ENCODE measurements around the gene NOL12.

DNA sequence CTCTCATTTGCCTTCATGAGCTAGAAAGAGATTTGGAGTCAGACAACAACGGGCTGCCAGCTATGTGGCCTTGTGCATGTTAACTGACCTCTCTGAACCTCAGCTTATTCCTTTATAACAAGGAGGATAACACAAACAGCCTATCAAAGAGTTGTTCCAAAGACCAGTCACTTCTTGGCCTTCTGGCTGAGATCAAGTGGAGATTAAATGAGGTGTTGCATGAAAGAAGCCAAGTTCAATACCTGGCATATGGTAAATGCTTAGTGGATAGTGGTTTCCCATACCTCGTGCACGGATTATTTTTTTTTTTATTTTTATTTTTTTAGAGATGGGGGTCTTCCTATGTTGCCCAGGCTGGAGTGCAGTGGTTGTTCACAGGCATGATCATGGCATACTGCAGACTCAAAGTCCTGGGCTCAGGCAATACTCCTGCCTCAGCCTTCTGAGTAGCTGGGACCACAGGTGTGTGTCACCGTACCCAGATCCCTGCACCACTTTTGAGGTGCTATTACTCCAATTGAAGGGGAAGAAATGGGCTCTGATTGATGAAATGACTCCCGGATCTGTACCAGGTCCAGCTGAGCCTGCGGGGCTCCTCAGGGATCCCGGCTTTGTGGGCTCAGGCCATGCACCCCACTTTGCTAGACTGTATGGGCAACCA is 5.8 kb upstream of the NOL12 start:
- TF ChIP-seq, protein P1, sequence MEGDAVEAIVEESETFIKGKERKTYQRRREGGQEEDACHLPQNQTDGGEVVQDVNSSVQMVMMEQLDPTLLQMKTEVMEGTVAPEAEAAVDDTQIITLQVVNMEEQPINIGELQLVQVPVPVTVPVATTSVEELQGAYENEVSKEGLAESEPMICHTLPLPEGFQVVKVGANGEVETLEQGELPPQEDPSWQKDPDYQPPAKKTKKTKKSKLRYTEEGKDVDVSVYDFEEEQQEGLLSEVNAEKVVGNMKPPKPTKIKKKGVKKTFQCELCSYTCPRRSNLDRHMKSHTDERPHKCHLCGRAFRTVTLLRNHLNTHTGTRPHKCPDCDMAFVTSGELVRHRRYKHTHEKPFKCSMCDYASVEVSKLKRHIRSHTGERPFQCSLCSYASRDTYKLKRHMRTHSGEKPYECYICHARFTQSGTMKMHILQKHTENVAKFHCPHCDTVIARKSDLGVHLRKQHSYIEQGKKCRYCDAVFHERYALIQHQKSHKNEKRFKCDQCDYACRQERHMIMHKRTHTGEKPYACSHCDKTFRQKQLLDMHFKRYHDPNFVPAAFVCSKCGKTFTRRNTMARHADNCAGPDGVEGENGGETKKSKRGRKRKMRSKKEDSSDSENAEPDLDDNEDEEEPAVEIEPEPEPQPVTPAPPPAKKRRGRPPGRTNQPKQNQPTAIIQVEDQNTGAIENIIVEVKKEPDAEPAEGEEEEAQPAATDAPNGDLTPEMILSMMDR (IDR thresholded peaks at IDR 0.05; ENCODE audit: low read depth, low read length, poor library complexity, severe bottlenecking) = no peak
- no peak for TF ChIP-seq EZH2phosphoT487 (IDR thresholded peaks at IDR 0.05; ENCODE audit: borderline replicate concordance, low read length)
